ENCODE measurements around the gene MYMX. TPM values are rescaled to one million over a fixed set of nuclear protein-coding genes. Genes with fewer than 3 reads are reported as not detected.

MYMX gene
- polyA plus RNA-seq, 1 donor from 2014 or later, result not detected

DNA sequence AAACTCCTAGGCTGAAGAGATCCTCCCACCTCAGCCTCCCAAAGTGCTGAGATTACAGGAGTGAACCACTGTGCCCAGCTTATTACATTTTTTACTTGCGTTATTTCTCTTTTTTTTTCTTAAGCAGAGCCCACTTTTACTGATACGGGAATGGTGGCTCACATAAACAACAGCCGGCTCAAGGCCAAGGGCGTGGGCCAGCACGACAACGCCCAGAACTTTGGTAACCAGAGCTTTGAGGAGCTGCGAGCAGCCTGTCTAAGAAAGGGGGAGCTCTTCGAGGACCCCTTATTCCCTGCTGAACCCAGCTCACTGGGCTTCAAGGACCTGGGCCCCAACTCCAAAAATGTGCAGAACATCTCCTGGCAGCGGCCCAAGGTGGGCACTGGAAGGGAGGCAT, 47.6 kb upstream of the MYMX start:
- no peaks in the 10 kb centered on the region for H3F3A ChIP-seq (ENCODE audit: insufficient read depth, low read length, poor library complexity, severe bottlenecking)
- H3K27me3 ChIP-seq (ENCODE audit: insufficient read depth, low read depth, low read length), result no peaks in the 10 kb centered on the region
- H3K9ac ChIP-seq (ENCODE audit: low read length), result no peak overlapping the region
- H3K4me2 ChIP-seq (ENCODE audit: low read length), result no peak overlapping the region
- no peak overlapping the region for H2AFZ ChIP-seq (ENCODE audit: low read depth, low read length)
- no peaks in the 10 kb centered on the region for H3K79me2 ChIP-seq (replicated peaks; ENCODE audit: insufficient read depth, low read length)
- H3K27ac ChIP-seq (ENCODE audit: low read length), result no peak overlapping the region
- no peaks in the 10 kb centered on the region for H4K20me1 ChIP-seq (ENCODE audit: insufficient read depth)
- H3K4me3 ChIP-seq (ENCODE audit: low read length), result no peak overlapping the region
- H3K36me3 ChIP-seq (ENCODE audit: insufficient read depth, low read length), result no peaks in the 10 kb centered on the region
- TF ChIP-seq POLR2AphosphoS5 (IDR thresholded peaks at IDR 0.05) (no peak), MXI1 (conservative IDR thresholded peaks at IDR 0.05; ENCODE audit: poor library complexity, severe bottlenecking) (no peak), EZH2 (IDR thresholded peaks at IDR 0.05; ENCODE audit: borderline replicate concordance, insufficient read depth, low read length, poor library complexity, severe bottlenecking) (no peak), SMC3 (conservative IDR thresholded peaks at IDR 0.05; ENCODE audit: poor library complexity) (no peak), RAD21 (conservative IDR thresholded peaks at IDR 0.05) (no peak), TAF1 (IDR thresholded peaks at IDR 0.05; ENCODE audit: low read depth) (no peak), EP300 (conservative IDR thresholded peaks at IDR 0.05; ENCODE audit: poor library complexity, severe bottlenecking) (no peak)
- TF ChIP-seq, protein P1, sequence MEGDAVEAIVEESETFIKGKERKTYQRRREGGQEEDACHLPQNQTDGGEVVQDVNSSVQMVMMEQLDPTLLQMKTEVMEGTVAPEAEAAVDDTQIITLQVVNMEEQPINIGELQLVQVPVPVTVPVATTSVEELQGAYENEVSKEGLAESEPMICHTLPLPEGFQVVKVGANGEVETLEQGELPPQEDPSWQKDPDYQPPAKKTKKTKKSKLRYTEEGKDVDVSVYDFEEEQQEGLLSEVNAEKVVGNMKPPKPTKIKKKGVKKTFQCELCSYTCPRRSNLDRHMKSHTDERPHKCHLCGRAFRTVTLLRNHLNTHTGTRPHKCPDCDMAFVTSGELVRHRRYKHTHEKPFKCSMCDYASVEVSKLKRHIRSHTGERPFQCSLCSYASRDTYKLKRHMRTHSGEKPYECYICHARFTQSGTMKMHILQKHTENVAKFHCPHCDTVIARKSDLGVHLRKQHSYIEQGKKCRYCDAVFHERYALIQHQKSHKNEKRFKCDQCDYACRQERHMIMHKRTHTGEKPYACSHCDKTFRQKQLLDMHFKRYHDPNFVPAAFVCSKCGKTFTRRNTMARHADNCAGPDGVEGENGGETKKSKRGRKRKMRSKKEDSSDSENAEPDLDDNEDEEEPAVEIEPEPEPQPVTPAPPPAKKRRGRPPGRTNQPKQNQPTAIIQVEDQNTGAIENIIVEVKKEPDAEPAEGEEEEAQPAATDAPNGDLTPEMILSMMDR (IDR thresholded peaks at IDR 0.05; ENCODE audit: poor library complexity, severe bottlenecking), result no peak
- TF ChIP-seq, protein P2, sequence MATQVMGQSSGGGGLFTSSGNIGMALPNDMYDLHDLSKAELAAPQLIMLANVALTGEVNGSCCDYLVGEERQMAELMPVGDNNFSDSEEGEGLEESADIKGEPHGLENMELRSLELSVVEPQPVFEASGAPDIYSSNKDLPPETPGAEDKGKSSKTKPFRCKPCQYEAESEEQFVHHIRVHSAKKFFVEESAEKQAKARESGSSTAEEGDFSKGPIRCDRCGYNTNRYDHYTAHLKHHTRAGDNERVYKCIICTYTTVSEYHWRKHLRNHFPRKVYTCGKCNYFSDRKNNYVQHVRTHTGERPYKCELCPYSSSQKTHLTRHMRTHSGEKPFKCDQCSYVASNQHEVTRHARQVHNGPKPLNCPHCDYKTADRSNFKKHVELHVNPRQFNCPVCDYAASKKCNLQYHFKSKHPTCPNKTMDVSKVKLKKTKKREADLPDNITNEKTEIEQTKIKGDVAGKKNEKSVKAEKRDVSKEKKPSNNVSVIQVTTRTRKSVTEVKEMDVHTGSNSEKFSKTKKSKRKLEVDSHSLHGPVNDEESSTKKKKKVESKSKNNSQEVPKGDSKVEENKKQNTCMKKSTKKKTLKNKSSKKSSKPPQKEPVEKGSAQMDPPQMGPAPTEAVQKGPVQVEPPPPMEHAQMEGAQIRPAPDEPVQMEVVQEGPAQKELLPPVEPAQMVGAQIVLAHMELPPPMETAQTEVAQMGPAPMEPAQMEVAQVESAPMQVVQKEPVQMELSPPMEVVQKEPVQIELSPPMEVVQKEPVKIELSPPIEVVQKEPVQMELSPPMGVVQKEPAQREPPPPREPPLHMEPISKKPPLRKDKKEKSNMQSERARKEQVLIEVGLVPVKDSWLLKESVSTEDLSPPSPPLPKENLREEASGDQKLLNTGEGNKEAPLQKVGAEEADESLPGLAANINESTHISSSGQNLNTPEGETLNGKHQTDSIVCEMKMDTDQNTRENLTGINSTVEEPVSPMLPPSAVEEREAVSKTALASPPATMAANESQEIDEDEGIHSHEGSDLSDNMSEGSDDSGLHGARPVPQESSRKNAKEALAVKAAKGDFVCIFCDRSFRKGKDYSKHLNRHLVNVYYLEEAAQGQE (IDR thresholded peaks at IDR 0.05; ENCODE audit: borderline replicate concordance), result no peak
- no peaks in the 10 kb centered on the region for H3K9me3 ChIP-seq (ENCODE audit: low read length)
- H3K9me2 ChIP-seq (ENCODE audit: insufficient read depth, low read length), result no peaks in the 10 kb centered on the region

DNA sequence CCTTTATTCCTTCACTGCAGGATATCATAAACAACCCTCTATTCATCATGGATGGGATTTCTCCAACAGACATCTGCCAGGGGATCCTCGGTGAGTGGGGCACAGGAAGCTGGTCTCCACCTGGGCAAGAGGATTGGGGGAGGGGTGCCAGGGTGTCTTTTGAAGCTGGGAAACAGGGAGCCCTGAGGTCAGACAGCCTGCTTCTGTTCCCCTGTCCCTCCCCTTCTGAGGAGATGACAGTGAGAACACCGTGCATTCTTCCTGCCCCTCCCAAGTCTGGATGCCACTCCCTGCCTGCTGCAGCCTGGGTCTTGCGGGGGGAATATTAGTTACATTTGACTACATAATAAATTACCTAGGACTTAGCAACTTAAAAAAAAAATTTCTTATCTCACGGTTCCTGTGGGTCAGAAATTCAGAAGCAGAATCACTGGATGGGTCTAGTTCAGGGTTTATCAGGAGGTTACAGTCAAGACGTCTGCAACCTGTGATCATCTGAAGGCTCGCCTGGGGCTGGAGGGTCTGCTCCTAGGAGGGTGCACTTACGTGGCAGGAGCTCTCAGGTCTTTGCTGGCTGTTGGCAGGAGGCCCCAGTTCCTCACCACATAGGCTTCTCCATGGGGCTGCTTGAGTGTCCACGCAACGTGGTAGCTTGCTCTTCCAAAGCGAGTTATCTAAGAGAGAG, 46.7 kb upstream of the MYMX start:
- Histone ChIP-seq H3K9me3 (ENCODE audit: low read length) (no peaks in the 10 kb centered on the region), H3K9ac (ENCODE audit: low read length) (no peak overlapping the region), H3K9me2 (ENCODE audit: insufficient read depth, low read length) (no peaks in the 10 kb centered on the region), H2AFZ (ENCODE audit: low read depth, low read length) (no peak overlapping the region), H3K4me3 (ENCODE audit: low read length) (no peak overlapping the region), H3K79me2 (replicated peaks; ENCODE audit: insufficient read depth, low read length) (no peaks in the 10 kb centered on the region), H3K36me3 (ENCODE audit: insufficient read depth, low read length) (no peaks in the 10 kb centered on the region), H3K27ac (ENCODE audit: low read length) (no peak overlapping the region), H3K27me3 (ENCODE audit: insufficient read depth, low read depth, low read length) (no peaks in the 10 kb centered on the region), H4K20me1 (ENCODE audit: insufficient read depth) (no peaks in the 10 kb centered on the region), H3K4me2 (ENCODE audit: low read length) (no peak overlapping the region), H3F3A (ENCODE audit: insufficient read depth, low read length, poor library complexity, severe bottlenecking) (no peaks in the 10 kb centered on the region)
- TF ChIP-seq TAF1 (IDR thresholded peaks at IDR 0.05; ENCODE audit: low read depth) (no peak), POLR2AphosphoS5 (IDR thresholded peaks at IDR 0.05) (no peak), EP300 (conservative IDR thresholded peaks at IDR 0.05; ENCODE audit: poor library complexity, severe bottlenecking) (no peak), RAD21 (conservative IDR thresholded peaks at IDR 0.05) (no peak), MXI1 (conservative IDR thresholded peaks at IDR 0.05; ENCODE audit: poor library complexity, severe bottlenecking) (no peak), SMC3 (conservative IDR thresholded peaks at IDR 0.05; ENCODE audit: poor library complexity) (no peak), EZH2 (IDR thresholded peaks at IDR 0.05; ENCODE audit: borderline replicate concordance, insufficient read depth, low read length, poor library complexity, severe bottlenecking) (no peak)
- TF ChIP-seq, protein P2 (IDR thresholded peaks at IDR 0.05; ENCODE audit: borderline replicate concordance), result no peak
- TF ChIP-seq, protein P1 (IDR thresholded peaks at IDR 0.05; ENCODE audit: poor library complexity, severe bottlenecking), result no peak

All from neural cell (in vitro differentiated cells).